ENCODE results near the gene REPS1.

REPS1 gene

DNA sequence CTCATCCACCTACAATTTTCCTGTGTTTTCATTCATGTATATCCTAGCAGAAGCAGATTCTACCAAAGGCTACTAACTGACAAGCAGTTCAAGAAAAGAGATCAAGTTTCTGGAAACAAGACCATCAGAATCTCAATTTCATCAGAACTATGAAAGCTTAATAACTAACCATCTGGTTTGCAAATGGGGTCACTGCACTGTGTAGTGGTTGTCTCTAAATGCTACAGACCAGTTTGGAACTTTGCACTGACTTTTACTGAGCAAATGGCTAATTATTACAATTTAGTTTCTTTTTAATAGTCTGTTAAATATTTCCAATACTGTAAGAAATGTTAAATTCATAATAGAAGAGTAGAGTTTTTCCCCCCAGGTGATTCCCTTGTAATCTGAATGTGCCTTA is 64.5 kb downstream of the REPS1 start:
- DNase-seq, result no peak

DNA sequence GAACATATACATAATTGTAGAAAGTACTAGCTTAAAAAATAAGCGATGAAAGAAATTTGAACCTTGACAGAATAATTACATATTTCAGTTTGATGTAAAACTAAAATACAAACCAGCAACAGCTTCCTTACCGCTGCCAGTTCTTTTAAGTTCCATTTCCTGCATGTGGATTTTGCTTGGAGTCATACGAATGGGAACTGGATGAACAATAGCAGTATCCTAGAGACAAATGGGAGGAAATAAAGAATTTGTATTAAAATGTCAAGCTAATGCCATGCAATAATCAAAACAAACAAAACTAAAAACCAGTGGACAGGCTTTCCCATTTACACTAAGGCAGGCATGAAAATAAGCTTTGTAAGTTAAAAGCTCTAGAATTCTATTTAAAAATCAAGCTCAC is 67.1 kb downstream of the REPS1 start:
- no peak for DNase-seq

DNA sequence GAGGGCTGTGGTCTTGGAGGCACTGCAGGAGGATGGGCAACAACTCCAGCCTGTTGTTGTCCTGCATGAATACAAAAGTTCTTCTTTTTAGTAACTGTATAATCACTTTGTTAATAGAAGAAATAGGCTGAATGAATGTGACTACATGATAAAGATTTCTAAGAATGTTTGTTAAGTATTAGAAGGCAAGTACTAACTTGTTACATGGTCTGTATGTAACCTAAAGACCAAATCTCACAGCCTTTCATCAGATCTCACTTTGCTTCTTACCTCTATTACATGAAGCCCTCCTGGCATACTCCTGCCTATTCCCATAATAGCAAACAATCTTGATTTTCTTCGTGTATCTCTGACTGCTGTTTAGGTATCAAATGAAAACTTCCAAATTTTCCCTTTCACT is 73.4 kb downstream of the REPS1 start:
- no peak for DNase-seq

DNA sequence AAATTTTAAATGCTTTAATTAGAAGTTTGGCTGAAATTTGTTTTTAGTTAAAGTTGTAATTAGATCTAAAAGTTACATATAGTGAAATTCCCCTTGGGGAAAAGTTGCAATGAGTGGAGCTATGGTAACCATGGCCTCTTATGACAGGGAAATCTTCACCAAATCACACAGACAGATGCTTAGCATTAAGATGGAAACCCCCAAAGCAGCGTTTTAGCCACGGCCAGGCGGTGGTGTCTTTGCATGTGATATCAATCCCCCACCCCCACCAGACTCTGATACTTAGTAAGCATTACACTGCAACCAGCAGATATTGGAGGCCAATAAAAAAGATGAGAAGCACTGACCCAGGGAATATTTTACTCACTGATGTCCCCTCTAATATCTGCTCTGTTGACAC is 75.7 kb downstream of the REPS1 start:
- DNase-seq, result no peak

DNA sequence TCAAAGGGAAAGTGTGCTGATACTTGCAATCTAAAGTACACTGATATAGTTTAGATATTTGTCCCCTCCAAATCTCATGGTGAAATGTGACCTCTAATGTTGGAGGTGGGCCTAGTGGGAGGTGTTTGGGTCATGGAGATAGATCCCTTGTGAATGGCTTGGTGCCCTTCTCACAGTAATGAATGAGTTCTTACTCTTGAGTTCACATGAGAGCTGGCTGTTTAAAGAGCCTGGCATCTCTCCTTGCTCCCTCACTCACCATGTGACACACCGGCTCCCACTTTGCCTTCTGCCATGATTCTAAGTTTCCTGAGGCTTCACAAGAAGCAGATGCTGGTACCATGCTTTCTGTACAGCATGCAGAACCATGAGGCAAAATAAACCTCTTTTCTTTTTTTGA is 78.1 kb downstream of the REPS1 start:
- no peak for DNase-seq

DNA sequence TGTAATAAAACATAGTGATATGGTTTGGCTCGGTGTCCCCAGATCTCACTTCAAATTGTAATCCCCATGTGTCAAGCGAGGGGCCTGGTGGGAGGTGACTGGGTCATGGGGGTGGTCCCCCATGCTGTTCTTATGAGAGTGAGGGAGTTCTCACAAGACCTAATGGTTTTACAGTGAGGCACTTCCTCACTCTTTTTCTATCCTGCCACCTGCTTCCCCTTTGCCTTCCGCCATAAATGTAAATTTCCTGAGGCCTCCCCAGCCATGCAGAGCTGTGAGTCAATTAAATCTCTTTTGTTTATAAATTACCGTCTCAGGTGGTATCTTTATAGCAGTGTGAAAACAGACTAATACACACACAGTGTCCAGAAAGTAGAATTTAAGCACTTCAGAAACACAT is 78.5 kb downstream of the REPS1 start:
- DNase-seq, result no peak

DNA sequence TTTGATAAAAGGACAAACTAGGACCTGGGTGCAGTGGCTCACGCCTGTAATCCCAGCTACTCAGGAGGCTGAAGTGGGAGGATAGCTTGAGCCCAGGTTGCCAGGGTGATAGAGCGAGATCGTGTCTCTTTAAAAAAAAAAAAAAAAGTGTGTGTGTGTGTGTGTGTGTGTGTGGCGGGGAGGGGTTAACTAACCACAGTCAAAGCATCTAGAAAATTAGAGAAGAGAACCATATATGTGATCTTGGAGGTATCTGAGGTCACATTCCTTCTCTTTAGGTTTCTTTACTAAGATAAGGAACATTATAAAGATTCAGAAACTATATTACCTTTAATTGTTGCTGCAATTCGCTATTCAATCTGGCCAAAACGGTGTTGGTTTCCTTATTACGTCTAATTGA is 80.9 kb downstream of the REPS1 start:
- no peak for DNase-seq

DNA sequence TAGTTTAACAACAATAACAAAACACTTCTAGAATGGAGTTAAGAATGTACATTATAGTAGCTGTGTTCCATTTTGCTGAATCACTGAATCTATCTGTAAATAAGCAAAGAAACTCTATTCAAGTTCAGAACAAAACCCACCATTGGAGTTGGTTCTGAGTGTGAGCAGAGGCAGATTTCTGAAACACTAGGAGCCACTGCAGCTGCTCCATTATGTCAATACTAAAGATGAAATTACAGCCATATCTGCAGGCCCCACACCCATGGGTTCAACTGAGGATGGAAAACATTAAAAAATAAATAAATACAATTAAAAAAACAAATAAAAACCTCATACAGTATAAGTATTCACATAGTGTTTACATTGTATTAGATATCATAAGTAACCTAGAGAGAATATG is 91.0 kb downstream of the REPS1 start:
- no peak for DNase-seq

DNA sequence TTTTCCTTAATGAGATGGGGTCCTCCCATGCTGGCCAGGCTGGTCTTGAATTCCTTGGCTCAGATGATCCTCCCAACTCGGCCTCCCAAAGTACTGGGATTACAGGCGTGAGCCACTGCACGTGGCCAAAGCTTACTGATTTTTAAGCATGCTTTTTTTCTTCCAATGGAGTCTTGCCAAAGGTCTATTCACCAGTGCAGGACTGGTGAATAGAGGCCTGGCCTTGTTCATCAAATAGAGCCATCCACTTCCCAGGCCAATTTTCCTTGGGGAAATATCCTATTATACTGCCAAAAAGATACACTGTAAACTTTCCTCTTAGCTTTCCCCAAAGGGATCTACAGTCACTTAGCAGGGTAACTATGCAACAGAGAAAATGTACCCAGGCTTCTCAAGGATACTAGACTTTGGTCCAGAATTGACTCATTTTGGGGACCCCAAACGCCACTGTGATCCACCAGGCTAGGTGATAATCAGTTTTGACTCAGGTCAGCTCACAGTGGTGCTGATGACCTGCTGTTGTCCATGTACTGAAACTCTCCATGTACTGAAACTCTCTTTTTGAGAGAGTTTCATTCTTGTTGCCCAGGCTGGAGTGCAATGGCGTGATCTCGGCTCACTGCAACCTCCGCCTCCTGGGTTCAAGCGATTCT is 91.8 kb downstream of the REPS1 start:
- no peak for DNase-seq

DNA sequence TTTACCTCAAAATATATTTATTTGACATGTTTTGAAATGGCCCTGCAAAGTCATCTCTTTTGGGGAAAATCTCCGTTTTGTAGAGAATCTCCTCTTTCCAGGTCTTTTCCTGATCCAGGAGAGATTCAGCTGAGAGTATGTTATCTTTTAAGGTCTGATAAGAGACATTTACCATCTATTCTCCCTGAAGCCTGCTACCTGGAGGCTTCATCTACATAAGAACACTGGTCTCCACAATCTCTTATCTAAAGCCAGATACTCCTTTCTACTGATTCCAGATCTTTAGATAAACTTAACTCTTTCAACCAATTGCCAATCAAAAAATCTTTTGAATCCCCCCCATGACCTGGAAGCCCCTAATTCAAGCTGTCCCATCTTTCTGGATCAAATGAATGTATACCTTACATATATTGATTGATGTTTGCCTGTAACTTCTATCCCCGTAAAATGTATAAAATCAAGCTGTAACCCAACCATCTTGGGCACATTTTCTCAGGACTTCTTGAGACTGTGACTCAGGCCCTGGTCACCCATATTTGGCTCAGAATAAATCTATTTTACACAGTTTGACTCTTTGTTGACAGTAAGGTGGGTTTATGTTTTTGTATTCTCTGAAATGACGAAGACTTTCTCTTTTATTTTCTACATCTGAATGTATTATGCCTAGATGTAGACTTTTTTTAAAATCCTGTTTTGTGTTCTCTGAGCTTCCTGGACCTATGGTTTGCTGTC is 96.6 kb downstream of the REPS1 start:
- DNase-seq, result no peak

DNA sequence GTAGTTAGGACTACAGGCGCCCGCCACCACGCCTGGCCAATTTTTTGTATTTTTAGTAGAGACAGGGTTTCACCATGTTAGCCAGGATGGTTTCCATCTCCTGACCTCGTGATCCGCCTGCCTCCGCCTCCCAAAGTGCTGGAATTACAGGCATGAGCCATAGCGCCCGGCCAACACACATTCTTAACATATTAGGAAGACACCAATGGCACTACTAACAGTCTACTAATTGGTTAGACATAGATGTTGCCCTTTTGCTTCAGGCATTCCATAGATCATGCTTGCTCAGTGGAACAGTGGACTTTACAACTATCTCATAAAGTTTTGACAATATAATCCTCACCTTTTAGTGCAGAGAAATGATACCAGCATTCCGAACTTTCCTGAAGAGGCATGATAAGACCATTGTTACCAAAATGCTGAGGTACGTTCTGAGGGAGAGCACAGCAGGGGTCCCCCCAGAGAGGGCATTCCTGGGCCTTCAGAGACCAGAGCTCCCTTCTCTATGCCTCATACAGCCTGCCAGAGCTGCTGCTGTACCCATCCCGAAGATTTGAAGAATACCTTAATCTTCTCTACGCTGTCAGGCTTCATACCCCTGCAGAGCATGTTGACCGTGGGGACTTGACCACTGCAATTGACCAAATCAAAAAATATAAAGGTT is 102.8 kb downstream of the REPS1 start:
- DNase-seq, result no peak

DNA sequence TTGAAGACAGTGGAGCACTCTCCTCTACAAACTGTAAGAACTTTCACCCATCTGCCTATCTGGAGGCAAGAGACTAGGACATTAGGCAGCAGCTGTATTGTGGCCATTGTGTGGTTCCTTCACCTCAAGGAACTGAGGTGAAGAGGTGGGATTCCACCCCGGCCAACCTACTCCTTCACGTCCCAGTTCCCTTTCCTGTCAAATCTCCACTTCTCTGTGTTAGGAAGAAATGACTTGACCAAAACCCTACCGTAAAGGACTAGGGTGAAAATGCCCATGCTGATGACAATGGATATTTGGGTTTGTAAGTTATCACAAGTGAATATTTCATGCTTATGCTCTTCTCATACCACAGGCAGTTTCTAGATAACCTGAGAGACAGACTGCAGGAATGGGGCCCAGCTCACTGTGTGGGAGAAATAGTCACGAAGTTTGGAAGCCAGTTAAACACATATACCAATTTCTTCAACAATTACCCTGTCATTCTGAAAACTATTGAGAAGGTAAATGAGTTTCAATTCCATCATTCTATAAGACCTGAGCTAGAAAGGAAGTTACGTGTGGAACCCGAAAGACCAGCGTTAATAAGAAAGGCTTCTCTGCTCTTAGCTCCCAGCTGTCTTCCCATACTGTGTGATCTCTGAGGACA is 105.6 kb downstream of the REPS1 start:
- DNase-seq, result no peak

DNA sequence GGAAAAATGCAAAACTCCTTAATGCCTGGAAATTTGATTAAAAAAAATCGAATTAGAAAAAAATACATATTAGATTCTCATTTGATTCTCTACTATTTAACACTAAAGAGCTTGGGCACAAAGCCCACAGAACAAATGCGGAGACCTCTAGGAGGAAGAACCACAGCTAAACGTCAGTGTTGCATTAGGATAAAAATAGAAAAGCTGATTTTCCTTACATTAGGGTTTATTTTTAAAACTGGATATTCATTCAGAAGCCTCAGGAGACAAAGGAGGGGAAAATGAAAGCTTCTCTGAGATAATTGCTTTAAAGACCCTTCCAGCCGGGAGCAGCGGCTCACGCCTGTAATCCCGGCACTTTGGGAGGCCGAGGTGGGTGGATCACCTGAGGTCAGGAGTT is 114.9 kb downstream of the REPS1 start:
- DNase-seq, result no peak

DNA sequence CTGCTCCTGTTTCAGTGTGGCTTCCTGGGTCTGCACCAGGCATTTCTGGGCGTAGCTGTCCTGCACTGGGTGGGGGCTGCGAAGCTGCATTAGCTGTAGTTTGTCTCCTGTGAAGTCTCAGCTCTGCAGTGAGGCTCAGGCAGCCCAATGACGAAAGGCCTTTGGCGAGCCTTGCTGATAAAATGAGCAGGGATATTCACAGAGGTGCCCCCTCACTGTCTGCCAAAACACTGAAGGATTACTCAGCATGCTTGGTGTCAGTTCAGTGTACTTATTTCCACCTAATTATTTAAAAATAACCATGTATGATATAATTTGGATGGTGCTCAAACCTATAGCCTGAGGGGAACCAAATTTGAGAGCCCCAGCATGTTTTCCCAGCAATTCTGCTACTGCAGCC is 118.7 kb downstream of the REPS1 start:
- DNase-seq, result no peak

DNA sequence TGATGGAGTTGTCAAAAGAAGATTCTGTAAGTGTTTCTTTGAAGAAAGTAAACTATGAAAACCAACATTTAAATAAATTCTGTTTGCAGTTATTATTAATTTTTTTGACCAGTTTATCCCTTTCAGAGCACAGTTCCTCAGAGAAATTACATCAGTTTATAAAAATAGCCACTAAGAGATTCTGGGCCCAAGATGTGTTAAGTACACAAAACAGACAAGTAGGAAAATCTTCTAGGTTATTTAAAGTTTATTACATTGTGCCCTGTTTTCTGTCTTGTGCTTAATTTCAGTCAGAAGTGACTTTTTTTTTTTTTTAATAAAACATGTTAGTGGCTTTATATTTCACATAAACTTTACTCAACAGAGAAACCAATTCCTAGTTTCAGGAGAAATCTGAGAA is 119.9 kb downstream of the REPS1 start:
- no peak for DNase-seq

DNA sequence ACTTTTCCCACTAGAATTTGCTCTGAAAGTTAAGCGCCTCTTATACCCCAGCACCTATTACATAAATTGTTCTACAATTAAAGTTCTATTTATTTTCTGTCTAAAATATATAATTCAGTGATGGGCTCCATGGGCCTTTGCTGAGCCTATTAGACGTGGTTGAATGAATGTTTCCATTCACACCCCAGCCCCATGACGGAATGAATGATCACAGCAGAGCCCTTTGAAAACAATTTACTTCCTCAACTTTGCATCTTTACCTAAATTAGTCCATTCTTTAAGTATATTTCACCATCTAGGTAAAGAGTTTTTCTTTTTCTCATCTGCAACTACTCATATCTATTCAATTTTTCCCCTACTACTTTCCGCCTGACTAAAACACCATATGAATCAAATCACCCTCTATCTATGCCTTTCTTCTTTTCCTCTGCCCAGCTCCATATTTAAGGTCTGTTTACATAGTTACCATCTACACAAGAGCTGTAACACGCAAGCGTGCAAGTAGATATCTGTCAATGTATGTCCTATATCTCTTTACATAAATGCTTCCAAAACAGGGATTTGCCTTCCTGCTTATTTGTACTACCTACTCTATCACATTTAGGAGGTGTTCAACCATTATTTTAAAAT is 122.5 kb downstream of the REPS1 start:
- DNase-seq, result no peak

DNA sequence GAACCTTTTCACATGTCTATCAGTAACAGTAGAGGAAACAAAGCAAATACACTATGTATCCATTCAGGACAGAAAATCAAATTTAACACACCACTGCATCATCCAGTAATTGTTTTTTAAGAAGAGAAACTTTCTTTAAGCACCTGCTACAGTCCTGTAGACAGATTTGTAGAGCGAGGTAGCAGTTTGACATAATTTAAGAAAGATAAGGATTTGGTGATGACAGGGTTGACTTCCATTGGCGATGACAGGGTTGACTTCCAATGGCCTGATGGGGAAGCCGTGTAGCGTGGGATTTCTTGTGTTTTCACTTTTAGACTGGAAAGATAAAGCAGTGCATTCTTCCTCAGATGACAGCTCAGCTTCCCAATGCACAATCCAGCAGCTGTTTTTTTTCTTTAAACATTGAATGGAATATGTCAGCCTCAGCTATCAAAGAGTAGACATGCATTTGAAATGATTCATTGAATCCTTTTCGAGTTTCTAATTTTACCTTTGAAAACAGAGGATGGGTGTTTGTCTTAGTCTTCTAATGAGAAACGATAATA is 123.6 kb downstream of the REPS1 start:
- DNase-seq, result no peak

DNA sequence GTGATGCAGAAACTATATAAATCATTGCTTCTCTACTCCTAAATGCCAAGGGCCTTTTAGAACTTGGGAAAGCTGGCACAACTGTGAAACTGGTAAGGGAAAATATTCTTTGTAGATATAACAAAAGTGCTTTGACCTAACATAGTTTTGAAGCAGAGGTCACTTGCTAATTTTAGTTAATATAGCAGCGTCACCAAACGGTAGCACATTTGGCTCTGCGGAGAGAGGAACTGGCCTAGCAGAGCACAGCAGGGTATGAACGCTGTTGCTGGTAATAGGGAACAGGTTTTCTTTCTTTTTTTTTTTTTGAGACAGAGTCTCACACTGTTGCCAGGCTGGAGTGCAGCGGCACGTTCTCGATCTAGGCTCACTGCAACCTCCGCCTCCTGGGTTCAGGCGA is 124.7 kb downstream of the REPS1 start:
- DNase-seq, result no peak

DNA sequence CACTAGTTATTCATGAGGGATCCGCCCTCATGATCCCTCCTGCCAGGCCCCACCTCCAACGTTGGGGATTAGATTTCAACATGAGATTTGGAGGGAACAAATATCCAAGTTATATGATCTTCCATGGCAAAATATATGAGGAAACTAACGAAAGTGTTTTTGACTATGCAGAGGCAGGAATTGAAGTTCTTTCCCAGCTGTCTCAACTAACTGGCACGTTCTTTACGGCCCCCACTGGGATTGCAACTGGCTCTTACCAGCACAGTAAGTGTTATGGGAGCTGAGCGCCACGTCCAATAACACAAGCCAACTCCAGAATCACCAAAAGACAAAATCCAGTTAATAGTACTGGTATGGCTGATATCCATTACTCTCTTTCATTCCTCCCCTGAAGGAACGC is 125.6 kb downstream of the REPS1 start:
- DNase-seq, result no peak

DNA sequence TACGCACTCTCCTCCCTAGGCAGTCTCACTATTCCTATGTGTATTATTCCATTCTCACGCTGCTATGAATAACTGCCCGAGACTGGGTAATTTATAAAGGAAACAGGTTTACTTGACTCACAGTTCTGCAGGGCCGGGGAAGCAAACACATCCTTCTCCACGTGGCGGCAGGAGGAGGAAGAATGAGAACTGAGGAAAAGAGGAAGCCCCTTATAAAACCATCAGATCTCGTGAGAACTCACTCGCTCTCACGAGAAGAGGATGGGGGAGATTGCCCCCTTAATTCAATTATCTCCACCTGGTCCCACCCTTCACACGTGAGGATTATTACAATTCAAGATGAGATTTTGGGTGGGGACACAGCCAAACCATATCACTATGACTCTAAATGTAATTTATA is 130.3 kb downstream of the REPS1 start:
- DNase-seq, result no peak

DNA sequence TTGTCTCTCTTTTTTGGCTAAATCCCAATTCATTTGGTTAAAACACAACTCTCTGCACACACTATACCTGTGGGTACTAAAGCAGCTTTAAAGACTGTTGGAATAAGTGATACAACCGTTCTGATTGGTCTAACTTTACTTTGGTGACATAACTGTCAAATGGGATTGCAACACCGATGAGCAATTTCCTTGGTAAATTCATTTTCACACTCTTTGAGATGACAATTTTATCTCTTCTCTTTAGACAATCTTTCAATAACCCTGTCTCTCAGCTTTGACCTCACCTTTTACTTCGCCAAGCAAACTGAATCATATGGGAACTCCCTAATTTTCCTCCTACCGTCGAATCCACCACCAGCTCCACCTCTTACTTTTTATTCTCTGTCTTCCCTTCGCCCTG is 131.4 kb downstream of the REPS1 start:
- no peak for DNase-seq

All from EL (cell line).